ENCODE measurements around the gene ADCY10. TPM values are rescaled to one million over a fixed set of nuclear protein-coding genes. Genes with fewer than 3 reads are reported as not detected.
A peak's percentile ranks its signal among the peaks of the same experiment; 100 is the strongest.

ADCY10 gene
- total and polyA plus RNA-seq, 9 of the 15 experiments (the other 6 are each of a cell fraction or from before 2014, with no cell fraction given), result 0.08 to 0.86 (median 0.22) TPM

GRCh38 chr1:167936930-167937708, 23.2 kb upstream of the ADCY10 start, which contains the start of gene MPC2 (continued):
- TF ChIP-seq PURB (CRISPR knock-in tag; IDR thresholded peaks at IDR 0.05; ENCODE audit: low read depth) (no peak), ZNF592 (IDR thresholded peaks at IDR 0.05) (no peak), ZHX1 (conservative IDR thresholded peaks at IDR 0.05; ENCODE audit: low read length) (no peak), SMAD4 (CRISPR knock-in tag; conservative IDR thresholded peaks at IDR 0.05) (0 out of 2 replicates have a peak, but pooled peaks have one; percentile 54), SNIP1 (IDR thresholded peaks at IDR 0.05; ENCODE audit: low read depth) (no peak), PHF20 (IDR thresholded peaks at IDR 0.05; ENCODE audit: partially characterized antibody) (no peak), THRA (IDR thresholded peaks at IDR 0.05) (no peak), PCBP1 (IDR thresholded peaks at IDR 0.05; ENCODE audit: low read depth, low read length, poor library complexity, severe bottlenecking) (peak; percentile 96), FOXK1 (CRISPR knock-in tag; IDR thresholded peaks at IDR 0.05; ENCODE audit: borderline replicate concordance) (no peak), SMARCA4 (IDR thresholded peaks at IDR 0.05) (peak; percentile 64), PBX2 (CRISPR knock-in tag; IDR thresholded peaks at IDR 0.05; ENCODE audit: low read depth) (no peak), PBX2 (tag; conservative IDR thresholded peaks at IDR 0.05; ENCODE audit: low read depth) (no peak), TBL1XR1 (IDR thresholded peaks at IDR 0.05; ENCODE audit: low read length in 2 of 2) (peak in 1 of 2 experiments; percentile 39; a peak in 1 of 4 replicates), LEF1 (IDR thresholded peaks at IDR 0.05) (peak; percentile 50), ZNF124 (CRISPR knock-in tag; IDR thresholded peaks at IDR 0.05) (no peak)
